Measurements from ENCODE around the gene KLHL29.

KLHL29 gene

GRCh38 chr2:23543302-23543701 is 158.3 kb downstream of the KLHL29 start:
- Histone ChIP-seq H3K27ac (ENCODE audit: low read depth in 2 of 2, low read length in 2 of 2) (no peak overlapping the region), H3K4me3 (ENCODE audit: low read length in 2 of 2) (no peak overlapping the region), H3K36me3 (ENCODE audit: control insufficient read depth in 2 of 2, insufficient read depth in 2 of 2, low read length in 2 of 2) (no peaks in the 10 kb centered on the region), H3K27me3 (ENCODE audit: control insufficient read depth in 2 of 2, insufficient read depth in 2 of 2, low read length in 2 of 2) (no peaks in the 10 kb centered on the region), H3K9ac (ENCODE audit: low read depth in 1 of 2, low read length in 2 of 2) (no peak overlapping the region), H3K9me3 (ENCODE audit: control insufficient read depth in 2 of 2, low read length in 2 of 2) (no peaks in the 10 kb centered on the region), H3K4me1 (ENCODE audit: control insufficient read depth in 2 of 2, insufficient read depth in 2 of 2, low read length in 2 of 2) (peaks cover 0 to 3% of the 10 kb centered on the region in 2 donors)

GRCh38 chr2:23543728-23544127 is 158.7 kb downstream of the KLHL29 start:
- Histone ChIP-seq H3K4me1 (ENCODE audit: control insufficient read depth in 2 of 2, insufficient read depth in 2 of 2, low read length in 2 of 2) (peaks cover 0 to 3% of the 10 kb centered on the region in 2 donors), H3K4me3 (ENCODE audit: low read length in 2 of 2) (no peak overlapping the region), H3K9me3 (ENCODE audit: control insufficient read depth in 2 of 2, low read length in 2 of 2) (no peaks in the 10 kb centered on the region), H3K9ac (ENCODE audit: low read depth in 1 of 2, low read length in 2 of 2) (no peak overlapping the region), H3K27me3 (ENCODE audit: control insufficient read depth in 2 of 2, insufficient read depth in 2 of 2, low read length in 2 of 2) (no peaks in the 10 kb centered on the region), H3K27ac (ENCODE audit: low read depth in 2 of 2, low read length in 2 of 2) (no peak overlapping the region), H3K36me3 (ENCODE audit: control insufficient read depth in 2 of 2, insufficient read depth in 2 of 2, low read length in 2 of 2) (no peaks in the 10 kb centered on the region)

GRCh38 chr2:23544589-23545295 is 159.8 kb downstream of the KLHL29 start:
- no peaks in the 10 kb centered on the region for H3K36me3 ChIP-seq (ENCODE audit: control insufficient read depth in 2 of 2, insufficient read depth in 2 of 2, low read length in 2 of 2)
- H3K27ac ChIP-seq (ENCODE audit: low read depth in 2 of 2, low read length in 2 of 2): no peak overlapping the region
- peaks cover 0 to 3% of the 10 kb centered on the region in 2 donors for H3K4me1 ChIP-seq (ENCODE audit: control insufficient read depth in 2 of 2, insufficient read depth in 2 of 2, low read length in 2 of 2)
- H3K4me3 ChIP-seq (ENCODE audit: low read length in 2 of 2): no peak overlapping the region
- no peak overlapping the region for H3K9ac ChIP-seq (ENCODE audit: low read depth in 1 of 2, low read length in 2 of 2)
- no peaks in the 10 kb centered on the region for H3K9me3 ChIP-seq (ENCODE audit: control insufficient read depth in 2 of 2, low read length in 2 of 2)
- H3K27me3 ChIP-seq (ENCODE audit: control insufficient read depth in 2 of 2, insufficient read depth in 2 of 2, low read length in 2 of 2): no peaks in the 10 kb centered on the region

GRCh38 chr2:23545396-23545795 is 160.4 kb downstream of the KLHL29 start:
- Histone ChIP-seq H3K27ac (ENCODE audit: low read depth in 2 of 2, low read length in 2 of 2) (no peak overlapping the region), H3K9ac (ENCODE audit: low read depth in 1 of 2, low read length in 2 of 2) (no peak overlapping the region), H3K4me1 (ENCODE audit: control insufficient read depth in 2 of 2, insufficient read depth in 2 of 2, low read length in 2 of 2) (peaks cover 0 to 3% of the 10 kb centered on the region in 2 donors), H3K27me3 (ENCODE audit: control insufficient read depth in 2 of 2, insufficient read depth in 2 of 2, low read length in 2 of 2) (no peaks in the 10 kb centered on the region), H3K9me3 (ENCODE audit: control insufficient read depth in 2 of 2, low read length in 2 of 2) (no peaks in the 10 kb centered on the region), H3K36me3 (ENCODE audit: control insufficient read depth in 2 of 2, insufficient read depth in 2 of 2, low read length in 2 of 2) (no peaks in the 10 kb centered on the region), H3K4me3 (ENCODE audit: low read length in 2 of 2) (no peak overlapping the region)

- no peaks in the 10 kb centered on the region for H3K27me3 ChIP-seq (ENCODE audit: control insufficient read depth in 2 of 2, insufficient read depth in 2 of 2, low read length in 2 of 2)
- H3K9ac ChIP-seq (ENCODE audit: low read depth in 1 of 2, low read length in 2 of 2): no peak overlapping the region
- H3K4me1 ChIP-seq (ENCODE audit: control insufficient read depth in 2 of 2, insufficient read depth in 2 of 2, low read length in 2 of 2): peaks cover 0 to 3% of the 10 kb centered on the region in 2 donors
- H3K9me3 ChIP-seq (ENCODE audit: control insufficient read depth in 2 of 2, low read length in 2 of 2): no peaks in the 10 kb centered on the region
- no peaks in the 10 kb centered on the region for H3K36me3 ChIP-seq (ENCODE audit: control insufficient read depth in 2 of 2, insufficient read depth in 2 of 2, low read length in 2 of 2)
- no peak overlapping the region for H3K27ac ChIP-seq (ENCODE audit: low read depth in 2 of 2, low read length in 2 of 2)
- H3K4me3 ChIP-seq (ENCODE audit: low read length in 2 of 2): no peak overlapping the region
Measured at GRCh38 chr2:23545811-23546210, 160.8 kb downstream of the KLHL29 start.

GRCh38 chr2:23546913-23547312 is 161.9 kb downstream of the KLHL29 start:
- H3K27ac ChIP-seq (ENCODE audit: low read depth in 2 of 2, low read length in 2 of 2): no peak overlapping the region
- no peaks in the 10 kb centered on the region for H3K9me3 ChIP-seq (ENCODE audit: control insufficient read depth in 2 of 2, low read length in 2 of 2)
- no peak overlapping the region for H3K4me3 ChIP-seq (ENCODE audit: low read length in 2 of 2)
- no peak overlapping the region for H3K9ac ChIP-seq (ENCODE audit: low read depth in 1 of 2, low read length in 2 of 2)
- no peaks in the 10 kb centered on the region for H3K27me3 ChIP-seq (ENCODE audit: control insufficient read depth in 2 of 2, insufficient read depth in 2 of 2, low read length in 2 of 2)
- no peaks in the 10 kb centered on the region for H3K4me1 ChIP-seq (ENCODE audit: control insufficient read depth in 2 of 2, insufficient read depth in 2 of 2, low read length in 2 of 2)
- no peaks in the 10 kb centered on the region for H3K36me3 ChIP-seq (ENCODE audit: control insufficient read depth in 2 of 2, insufficient read depth in 2 of 2, low read length in 2 of 2)

- H3K36me3 ChIP-seq (ENCODE audit: control insufficient read depth in 2 of 2, insufficient read depth in 2 of 2, low read length in 2 of 2): no peaks in the 10 kb centered on the region
- H3K9ac ChIP-seq (ENCODE audit: low read depth in 1 of 2, low read length in 2 of 2): no peak overlapping the region
- H3K27me3 ChIP-seq (ENCODE audit: control insufficient read depth in 2 of 2, insufficient read depth in 2 of 2, low read length in 2 of 2): no peaks in the 10 kb centered on the region
- H3K4me1 ChIP-seq (ENCODE audit: control insufficient read depth in 2 of 2, insufficient read depth in 2 of 2, low read length in 2 of 2): no peaks in the 10 kb centered on the region
- H3K27ac ChIP-seq (ENCODE audit: low read depth in 2 of 2, low read length in 2 of 2): no peak overlapping the region
- H3K4me3 ChIP-seq (ENCODE audit: low read length in 2 of 2): no peak overlapping the region
- H3K9me3 ChIP-seq (ENCODE audit: control insufficient read depth in 2 of 2, low read length in 2 of 2): no peaks in the 10 kb centered on the region
Measured at GRCh38 chr2:23547725-23548124, 162.7 kb downstream of the KLHL29 start.

GRCh38 chr2:23548143-23548769 is 163.3 kb downstream of the KLHL29 start:
- Histone ChIP-seq H3K4me1 (ENCODE audit: control insufficient read depth in 2 of 2, insufficient read depth in 2 of 2, low read length in 2 of 2) (no peaks in the 10 kb centered on the region), H3K9me3 (ENCODE audit: control insufficient read depth in 2 of 2, low read length in 2 of 2) (no peaks in the 10 kb centered on the region), H3K27ac (ENCODE audit: low read depth in 2 of 2, low read length in 2 of 2) (no peak overlapping the region)

GRCh38 chr2:23549051-23549450 is 164.1 kb downstream of the KLHL29 start:
- no peaks in the 10 kb centered on the region for H3K9me3 ChIP-seq (ENCODE audit: control insufficient read depth in 2 of 2, low read length in 2 of 2)
- no peaks in the 10 kb centered on the region for H3K27me3 ChIP-seq (ENCODE audit: control insufficient read depth in 2 of 2, insufficient read depth in 2 of 2, low read length in 2 of 2)
- H3K4me3 ChIP-seq (ENCODE audit: low read length in 2 of 2): no peak overlapping the region
- no peaks in the 10 kb centered on the region for H3K36me3 ChIP-seq (ENCODE audit: control insufficient read depth in 2 of 2, insufficient read depth in 2 of 2, low read length in 2 of 2)
- no peak overlapping the region for H3K9ac ChIP-seq (ENCODE audit: low read depth in 1 of 2, low read length in 2 of 2)
- no peaks in the 10 kb centered on the region for H3K4me1 ChIP-seq (ENCODE audit: control insufficient read depth in 2 of 2, insufficient read depth in 2 of 2, low read length in 2 of 2)
- H3K27ac ChIP-seq (ENCODE audit: low read depth in 2 of 2, low read length in 2 of 2): no peak overlapping the region

More at GRCh38 chr2:23548143-23548769, 163.3 kb downstream of the KLHL29 start:
- H3K9ac ChIP-seq (ENCODE audit: low read depth in 1 of 2, low read length in 2 of 2): no peak overlapping the region
- no peaks in the 10 kb centered on the region for H3K27me3 ChIP-seq (ENCODE audit: control insufficient read depth in 2 of 2, insufficient read depth in 2 of 2, low read length in 2 of 2)
- H3K4me3 ChIP-seq (ENCODE audit: low read length in 2 of 2): no peak overlapping the region
- no peaks in the 10 kb centered on the region for H3K36me3 ChIP-seq (ENCODE audit: control insufficient read depth in 2 of 2, insufficient read depth in 2 of 2, low read length in 2 of 2)

GRCh38 chr2:23549821-23550530 is 165.0 kb downstream of the KLHL29 start:
- no peak overlapping the region for H3K9ac ChIP-seq (ENCODE audit: low read depth in 1 of 2, low read length in 2 of 2)
- no peak overlapping the region for H3K27ac ChIP-seq (ENCODE audit: low read depth in 2 of 2, low read length in 2 of 2)
- no peaks in the 10 kb centered on the region for H3K9me3 ChIP-seq (ENCODE audit: control insufficient read depth in 2 of 2, low read length in 2 of 2)
- no peak overlapping the region for H3K4me3 ChIP-seq (ENCODE audit: low read length in 2 of 2)
- no peaks in the 10 kb centered on the region for H3K4me1 ChIP-seq (ENCODE audit: control insufficient read depth in 2 of 2, insufficient read depth in 2 of 2, low read length in 2 of 2)
- H3K27me3 ChIP-seq (ENCODE audit: control insufficient read depth in 2 of 2, insufficient read depth in 2 of 2, low read length in 2 of 2): no peaks in the 10 kb centered on the region
- H3K36me3 ChIP-seq (ENCODE audit: control insufficient read depth in 2 of 2, insufficient read depth in 2 of 2, low read length in 2 of 2): no peaks in the 10 kb centered on the region
